Inferior parietal cortex (tissue), 1 donor: ENCODE data around the gene SCN7A.

ENCODE experiments used
- DNase-seq: peaks from one replicate; pipeline ENCODE4 v3.0.0-alpha.2; 2016; ENCODE audit errors: extremely low spot score

The SCN7A gene

GRCh38 chr2:166404831-166405568 lies 89.0 kb downstream of the SCN7A start:
- no peak for DNase-seq

GRCh38 chr2:166394245-166394644 lies 99.8 kb downstream of the SCN7A start:
- no peak for DNase-seq

- no peak for DNase-seq
These were observed 101.0 kb downstream of the SCN7A start for GRCh38 chr2:166393008-166393407.

GRCh38 chr2:166388481-166389070 lies 105.5 kb downstream of the SCN7A start:
- no peak for DNase-seq

- no peak for DNase-seq
These were observed 108.7 kb downstream of the SCN7A start for GRCh38 chr2:166385313-166385712.

- DNase-seq: peak; percentile 66
These were observed 109.3 kb downstream of the SCN7A start for GRCh38 chr2:166384774-166385173.

- no peak for DNase-seq
These were observed 111.6 kb downstream of the SCN7A start for GRCh38 chr2:166382448-166382847.

- no peak for DNase-seq
These were observed 113.4 kb downstream of the SCN7A start for GRCh38 chr2:166380615-166381014.

- no peak for DNase-seq
These were observed 117.2 kb downstream of the SCN7A start for GRCh38 chr2:166376873-166377272.

GRCh38 chr2:166376488-166376828 lies 117.6 kb downstream of the SCN7A start:
- DNase-seq: no peak

GRCh38 chr2:166375736-166376487 lies 118.1 kb downstream of the SCN7A start, which contains the start of gene SCN9A:
Gene SCN9A (minus strand): TSS chr2:166375944. CDS start chr2:166311756, 64,188 bp downstream.
- peak; percentile 51 for DNase-seq

- DNase-seq: no peak
These were observed 118.8 kb downstream of the SCN7A start for GRCh38 chr2:166375195-166375735.

- DNase-seq: no peak
These were observed 120.1 kb downstream of the SCN7A start for GRCh38 chr2:166373951-166374350.

- DNase-seq: no peak
These were observed 120.5 kb downstream of the SCN7A start for GRCh38 chr2:166373539-166373938.

GRCh38 chr2:166373105-166373504 lies 120.9 kb downstream of the SCN7A start:
- no peak for DNase-seq

- no peak for DNase-seq
These were observed 122.0 kb downstream of the SCN7A start for GRCh38 chr2:166372046-166372445.

GRCh38 chr2:166365803-166366420 lies 128.1 kb downstream of the SCN7A start:
- DNase-seq: no peak

- no peak for DNase-seq
These were observed 128.8 kb downstream of the SCN7A start for GRCh38 chr2:166365239-166365638.

- no peak for DNase-seq
These were observed 129.4 kb downstream of the SCN7A start for GRCh38 chr2:166364476-166365161.

- DNase-seq: no peak
These were observed 132.5 kb downstream of the SCN7A start for GRCh38 chr2:166361351-166362153.

GRCh38 chr2:166360906-166361305 lies 133.1 kb downstream of the SCN7A start:
- no peak for DNase-seq
